HepG2 (cell line): ENCODE results near the gene CMIP.

Experiments
- CTCF ChIP-seq: sonication (generic); formaldehyde crosslinking; IDR thresholded peaks from 2 replicates; pipeline ENCODE4 v1.5.0; 2020; ENCODE audit warnings: mild to moderate bottlenecking, missing genetic modification reagents, moderate library complexity
- DZIP1 ChIP-seq: sonication (generic); formaldehyde crosslinking; IDR thresholded peaks from 2 replicates; pipeline ENCODE4 v1.5.0; 2020; ENCODE audit warnings: mild to moderate bottlenecking, missing genetic modification reagents
- SRF ChIP-seq: IDR thresholded peaks from 2 replicates; pipeline ENCODE4 v1.6.1; 2011; ENCODE audit warnings: mild to moderate bottlenecking, low read depth, low read length, moderate library complexity
- ZNF589 ChIP-seq: sonication (generic); formaldehyde crosslinking; conservative IDR thresholded peaks from 2 replicates; pipeline ENCODE4 v1.8.0; 2022; ENCODE audit warnings: mild to moderate bottlenecking, moderate library complexity, missing genetic modification reagents

- no peak for TF ChIP-seq ZNF589 (CRISPR knock-in tag)
- no peak for TF ChIP-seq SRF
- no peak for TF ChIP-seq CTCF (CRISPR knock-in tag)
- no peak for TF ChIP-seq DZIP1 (CRISPR knock-in tag)
These were observed 100.2 kb downstream of the CMIP start for GRCh38 chr16:81544700-81545271.
